ENCODE measurements around the gene NAMPT. TPM values are rescaled to one million over a fixed set of nuclear protein-coding genes. Genes with fewer than 3 reads are reported as not detected.
"Not testable (repeated sequence)": the region's sequence is repeated elsewhere in the genome, so short reads cannot be mapped to it uniquely, and the experiment has no call there.

NAMPT gene
- total RNA-seq, 2 donors from 2014 or later: 101 to 111 TPM

GRCh38 chr7:106305732-106306131 is 20.9 kb upstream of the NAMPT start:
- H3K4me1 ChIP-seq (ENCODE audit: control insufficient read depth, insufficient read depth, low read length): no peaks in the 10 kb centered on the region
- no peak overlapping the region for H3K9ac ChIP-seq (ENCODE audit: extremely low read depth, low read length, poor library complexity, severe bottlenecking)
- peaks cover 3% of the 10 kb centered on the region for H3K4me1 Mint-ChIP-seq
- peaks cover 20% of the 10 kb centered on the region for H3K9me3 Mint-ChIP-seq
- H3K4me3 ChIP-seq (ENCODE audit: low read length): no peak overlapping the region
- no peak overlapping the region for H3K4me3 Mint-ChIP-seq
- TF ChIP-seq CTCF (conservative IDR thresholded peaks at IDR 0.05): no peak
- H3K27ac Mint-ChIP-seq: no peak overlapping the region
- no peaks in the 10 kb centered on the region for H3K36me3 Mint-ChIP-seq (ENCODE audit: low read depth)
- H3K9me3 ChIP-seq (ENCODE audit: control insufficient read depth, low read length): no peaks in the 10 kb centered on the region
- no peak for DNase-seq
- 85 to 93% methylated on average over 3 of the region's 3 CpGs for whole genome bisulfite sequencing, 2 experiments (ENCODE audit: insufficient coverage in 1 of 2, insufficient read length in 1 of 2)
- H3K27me3 ChIP-seq (ENCODE audit: control insufficient read depth, insufficient read depth, low read length, poor library complexity, severe bottlenecking): no peaks in the 10 kb centered on the region
- H3K27ac ChIP-seq (ENCODE audit: low read depth, low read length): no peak overlapping the region
- no peaks in the 10 kb centered on the region for H3K36me3 ChIP-seq (ENCODE audit: control insufficient read depth, insufficient read depth, low read length)
- H3K27me3 Mint-ChIP-seq (ENCODE audit: insufficient read depth): peaks cover 3% of the 10 kb centered on the region

GRCh38 chr7:106304568-106304967 is 19.8 kb upstream of the NAMPT start:
- no peak overlapping the region for H3K27ac ChIP-seq (ENCODE audit: low read depth, low read length)
- Mint-ChIP-seq H3K4me3 (no peak overlapping the region), H3K27ac (no peak overlapping the region), H3K9me3 (peaks cover 20% of the 10 kb centered on the region), H3K27me3 (ENCODE audit: insufficient read depth) (peaks cover 3% of the 10 kb centered on the region), H3K36me3 (ENCODE audit: low read depth) (no peaks in the 10 kb centered on the region), H3K4me1 (peaks cover 3% of the 10 kb centered on the region)
- 63 to 91% methylated on average over 1 to 2 of the region's 2 CpGs for WGBS, 2 experiments (ENCODE audit: insufficient coverage in 1 of 2, insufficient read length in 1 of 2)
- no peak overlapping the region for H3K9ac ChIP-seq (ENCODE audit: extremely low read depth, low read length, poor library complexity, severe bottlenecking)
- no peaks in the 10 kb centered on the region for H3K36me3 ChIP-seq (ENCODE audit: control insufficient read depth, insufficient read depth, low read length)
- no peak for DNase-seq
- H3K27me3 ChIP-seq (ENCODE audit: control insufficient read depth, insufficient read depth, low read length, poor library complexity, severe bottlenecking): no peaks in the 10 kb centered on the region
- no peaks in the 10 kb centered on the region for H3K9me3 ChIP-seq (ENCODE audit: control insufficient read depth, low read length)
- TF ChIP-seq CTCF (conservative IDR thresholded peaks at IDR 0.05): no peak
- H3K4me3 ChIP-seq (ENCODE audit: low read length): no peak overlapping the region
- no peaks in the 10 kb centered on the region for H3K4me1 ChIP-seq (ENCODE audit: control insufficient read depth, insufficient read depth, low read length)

- not testable (repeated sequence) for H3K4me1 ChIP-seq (ENCODE audit: control insufficient read depth, insufficient read depth, low read length); H3K27me3 ChIP-seq (ENCODE audit: control insufficient read depth, insufficient read depth, low read length, poor library complexity, severe bottlenecking); H3K4me3 Mint-ChIP-seq; H3K27me3 Mint-ChIP-seq (ENCODE audit: insufficient read depth); H3K9ac ChIP-seq (ENCODE audit: extremely low read depth, low read length, poor library complexity, severe bottlenecking); H3K9me3 ChIP-seq (ENCODE audit: control insufficient read depth, low read length); H3K27ac Mint-ChIP-seq; H3K36me3 ChIP-seq (ENCODE audit: control insufficient read depth, insufficient read depth, low read length); H3K4me3 ChIP-seq (ENCODE audit: low read length); H3K4me1 Mint-ChIP-seq; H3K27ac ChIP-seq (ENCODE audit: low read depth, low read length); H3K36me3 Mint-ChIP-seq (ENCODE audit: low read depth); DNase-seq
- peaks cover 24% of the 10 kb centered on the region for H3K9me3 Mint-ChIP-seq
- no CpG with 5 or more reads among the region's 4 CpGs for WGBS, 2 experiments (ENCODE audit: insufficient coverage in 1 of 2, insufficient read length in 1 of 2)
Observed at GRCh38 chr7:106298631-106299030, 13.8 kb upstream of the NAMPT start.

DNA sequence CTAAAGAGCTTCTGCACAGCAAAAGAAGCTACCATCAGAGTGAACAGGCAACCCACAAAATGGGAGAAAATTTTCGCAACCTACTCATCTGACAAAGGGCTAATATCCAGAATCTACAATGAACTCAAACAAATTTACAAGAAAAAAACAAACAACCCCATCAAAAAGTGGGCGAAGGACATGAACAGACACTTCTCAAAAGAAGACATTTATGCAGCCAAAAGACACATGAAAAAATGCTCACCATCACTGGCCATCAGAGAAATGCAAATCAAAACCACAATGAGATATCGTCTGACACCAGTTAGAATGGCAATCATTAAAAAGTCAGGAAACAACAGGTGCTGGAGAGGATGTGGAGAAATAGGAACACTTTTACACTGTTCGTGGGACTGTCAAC is 13.4 kb upstream of the NAMPT start:
- H3K4me1 Mint-ChIP-seq; H3K27me3 ChIP-seq (ENCODE audit: control insufficient read depth, insufficient read depth, low read length, poor library complexity, severe bottlenecking); H3K27me3 Mint-ChIP-seq (ENCODE audit: insufficient read depth); H3K27ac ChIP-seq (ENCODE audit: low read depth, low read length); H3K4me3 ChIP-seq (ENCODE audit: low read length); H3K36me3 ChIP-seq (ENCODE audit: control insufficient read depth, insufficient read depth, low read length); DNase-seq; H3K9ac ChIP-seq (ENCODE audit: extremely low read depth, low read length, poor library complexity, severe bottlenecking); H3K4me3 Mint-ChIP-seq; H3K27ac Mint-ChIP-seq; H3K36me3 Mint-ChIP-seq (ENCODE audit: low read depth); H3K4me1 ChIP-seq (ENCODE audit: control insufficient read depth, insufficient read depth, low read length): not testable (repeated sequence)
- 100% methylated on average over 1 of the region's 4 CpGs; no CpG with 5 or more reads in 1 of the 2 experiments for WGBS, 2 experiments (ENCODE audit: insufficient coverage in 1 of 2, insufficient read length in 1 of 2)
- H3K9me3 Mint-ChIP-seq: peaks cover 24% of the 10 kb centered on the region
- H3K9me3 ChIP-seq (ENCODE audit: control insufficient read depth, low read length): peaks cover 12% of the 10 kb centered on the region

Measured in endodermal cell (in vitro differentiated cells).